ENCODE data around the gene DQX1.

DNA sequence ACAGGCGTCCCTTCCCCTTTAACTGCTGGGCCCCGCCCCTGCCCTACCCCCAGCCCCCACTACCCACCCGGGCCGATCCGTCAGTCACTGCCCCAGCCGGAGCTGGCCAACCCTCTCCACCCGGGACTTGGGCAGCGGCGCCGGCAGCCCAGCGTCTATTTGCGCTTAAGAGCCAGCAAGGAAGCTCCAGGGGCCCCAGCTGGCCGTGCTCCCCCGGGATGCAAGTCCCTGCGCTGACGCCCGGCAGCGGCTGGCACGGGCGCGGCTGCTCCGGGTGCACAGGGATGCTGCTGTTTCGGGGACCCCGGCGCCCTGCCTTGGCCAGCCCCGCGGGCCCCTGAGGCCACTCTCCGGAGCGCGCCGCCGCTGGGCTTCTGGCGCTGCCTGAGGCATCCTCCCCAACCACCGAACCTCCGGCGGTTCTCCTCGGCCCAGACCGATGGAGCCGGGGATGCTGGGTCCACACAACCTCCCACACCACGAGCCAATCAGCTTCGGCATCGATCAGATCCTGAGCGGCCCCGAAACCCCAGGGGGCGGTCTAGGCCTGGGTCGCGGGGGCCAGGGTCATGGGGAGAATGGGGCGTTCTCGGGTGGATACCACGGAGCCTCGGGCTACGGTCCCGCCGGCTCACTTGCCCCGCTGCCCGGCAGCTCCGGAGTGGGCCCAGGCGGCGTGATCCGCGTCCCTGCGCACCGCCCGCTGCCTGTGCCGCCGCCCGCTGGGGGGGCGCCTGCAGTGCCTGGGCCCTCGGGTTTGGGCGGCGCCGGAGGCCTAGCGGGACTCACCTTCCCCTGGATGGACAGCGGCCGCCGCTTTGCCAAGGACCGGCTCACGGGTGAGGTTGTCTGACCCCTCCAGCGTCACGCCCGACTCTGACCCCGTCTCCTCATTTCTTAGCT is 11.4 kb downstream of the DQX1 start, which contains the start of gene TLX2:
- TF ChIP-seq, protein P1, sequence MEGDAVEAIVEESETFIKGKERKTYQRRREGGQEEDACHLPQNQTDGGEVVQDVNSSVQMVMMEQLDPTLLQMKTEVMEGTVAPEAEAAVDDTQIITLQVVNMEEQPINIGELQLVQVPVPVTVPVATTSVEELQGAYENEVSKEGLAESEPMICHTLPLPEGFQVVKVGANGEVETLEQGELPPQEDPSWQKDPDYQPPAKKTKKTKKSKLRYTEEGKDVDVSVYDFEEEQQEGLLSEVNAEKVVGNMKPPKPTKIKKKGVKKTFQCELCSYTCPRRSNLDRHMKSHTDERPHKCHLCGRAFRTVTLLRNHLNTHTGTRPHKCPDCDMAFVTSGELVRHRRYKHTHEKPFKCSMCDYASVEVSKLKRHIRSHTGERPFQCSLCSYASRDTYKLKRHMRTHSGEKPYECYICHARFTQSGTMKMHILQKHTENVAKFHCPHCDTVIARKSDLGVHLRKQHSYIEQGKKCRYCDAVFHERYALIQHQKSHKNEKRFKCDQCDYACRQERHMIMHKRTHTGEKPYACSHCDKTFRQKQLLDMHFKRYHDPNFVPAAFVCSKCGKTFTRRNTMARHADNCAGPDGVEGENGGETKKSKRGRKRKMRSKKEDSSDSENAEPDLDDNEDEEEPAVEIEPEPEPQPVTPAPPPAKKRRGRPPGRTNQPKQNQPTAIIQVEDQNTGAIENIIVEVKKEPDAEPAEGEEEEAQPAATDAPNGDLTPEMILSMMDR (IDR thresholded peaks at IDR 0.05; ENCODE audit: insufficient read depth, low read length): no peak
- no peak for TF ChIP-seq POLR2AphosphoS5 (IDR thresholded peaks at IDR 0.05; ENCODE audit: low read depth)

Measured in HL-60 (cell line).